ENCODE data around the gene HOXB4. TPM values are rescaled to one million over a fixed set of nuclear protein-coding genes. Genes with fewer than 3 reads are reported as not detected.

HOXB4 gene
- total RNA-seq, 1 experiment from 2014 or later = 11.3 TPM

DNA sequence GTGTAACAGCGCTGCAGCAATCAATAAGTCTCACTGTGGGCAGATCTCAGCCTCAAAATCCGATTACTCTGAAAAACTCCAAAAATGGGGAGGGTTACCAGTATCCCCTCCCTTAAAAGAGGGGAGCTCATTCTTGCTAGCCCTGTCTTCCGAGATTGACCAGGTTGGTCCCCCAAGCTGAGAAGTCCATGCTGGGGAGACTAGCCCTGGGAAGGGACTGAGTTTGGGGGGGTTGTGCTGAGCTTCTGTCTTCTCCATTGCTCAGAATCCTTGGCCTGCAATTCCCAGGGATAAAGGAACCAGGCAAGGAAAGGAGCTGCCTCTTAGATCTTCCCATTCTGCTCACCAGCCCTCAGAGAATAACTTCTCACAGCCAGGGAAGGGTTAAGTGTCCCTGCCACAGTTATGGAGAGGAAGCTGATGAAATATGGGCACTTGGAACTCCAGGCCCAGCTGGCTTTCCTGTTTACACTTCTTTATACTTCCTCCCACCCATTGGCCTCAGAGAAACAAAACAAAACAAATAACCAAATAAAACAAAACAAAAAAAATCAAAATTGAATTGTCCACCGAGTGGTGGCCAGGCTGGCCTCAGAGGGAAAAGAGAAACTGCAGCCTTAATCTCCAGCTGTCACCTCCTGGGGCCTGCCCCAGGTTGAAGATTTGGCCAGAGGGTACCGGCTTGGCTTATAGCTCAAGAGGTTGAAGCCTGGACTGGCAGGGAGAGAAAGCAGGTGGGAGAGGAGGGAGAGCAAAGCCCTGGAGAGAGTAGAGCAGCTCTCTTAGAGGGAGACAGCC is 9.3 kb upstream of the HOXB4 start (continued):
- TF ChIP-seq, protein P1, sequence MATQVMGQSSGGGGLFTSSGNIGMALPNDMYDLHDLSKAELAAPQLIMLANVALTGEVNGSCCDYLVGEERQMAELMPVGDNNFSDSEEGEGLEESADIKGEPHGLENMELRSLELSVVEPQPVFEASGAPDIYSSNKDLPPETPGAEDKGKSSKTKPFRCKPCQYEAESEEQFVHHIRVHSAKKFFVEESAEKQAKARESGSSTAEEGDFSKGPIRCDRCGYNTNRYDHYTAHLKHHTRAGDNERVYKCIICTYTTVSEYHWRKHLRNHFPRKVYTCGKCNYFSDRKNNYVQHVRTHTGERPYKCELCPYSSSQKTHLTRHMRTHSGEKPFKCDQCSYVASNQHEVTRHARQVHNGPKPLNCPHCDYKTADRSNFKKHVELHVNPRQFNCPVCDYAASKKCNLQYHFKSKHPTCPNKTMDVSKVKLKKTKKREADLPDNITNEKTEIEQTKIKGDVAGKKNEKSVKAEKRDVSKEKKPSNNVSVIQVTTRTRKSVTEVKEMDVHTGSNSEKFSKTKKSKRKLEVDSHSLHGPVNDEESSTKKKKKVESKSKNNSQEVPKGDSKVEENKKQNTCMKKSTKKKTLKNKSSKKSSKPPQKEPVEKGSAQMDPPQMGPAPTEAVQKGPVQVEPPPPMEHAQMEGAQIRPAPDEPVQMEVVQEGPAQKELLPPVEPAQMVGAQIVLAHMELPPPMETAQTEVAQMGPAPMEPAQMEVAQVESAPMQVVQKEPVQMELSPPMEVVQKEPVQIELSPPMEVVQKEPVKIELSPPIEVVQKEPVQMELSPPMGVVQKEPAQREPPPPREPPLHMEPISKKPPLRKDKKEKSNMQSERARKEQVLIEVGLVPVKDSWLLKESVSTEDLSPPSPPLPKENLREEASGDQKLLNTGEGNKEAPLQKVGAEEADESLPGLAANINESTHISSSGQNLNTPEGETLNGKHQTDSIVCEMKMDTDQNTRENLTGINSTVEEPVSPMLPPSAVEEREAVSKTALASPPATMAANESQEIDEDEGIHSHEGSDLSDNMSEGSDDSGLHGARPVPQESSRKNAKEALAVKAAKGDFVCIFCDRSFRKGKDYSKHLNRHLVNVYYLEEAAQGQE (IDR thresholded peaks at IDR 0.05; ENCODE audit: low read depth) = no peak
- TF ChIP-seq, protein P2, sequence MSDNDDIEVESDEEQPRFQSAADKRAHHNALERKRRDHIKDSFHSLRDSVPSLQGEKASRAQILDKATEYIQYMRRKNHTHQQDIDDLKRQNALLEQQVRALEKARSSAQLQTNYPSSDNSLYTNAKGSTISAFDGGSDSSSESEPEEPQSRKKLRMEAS (IDR thresholded peaks at IDR 0.05) = no peak
- TF ChIP-seq RAD21 (IDR thresholded peaks at IDR 0.05; ENCODE audit: low read depth) (no peak), CEBPB (IDR thresholded peaks at IDR 0.05; ENCODE audit: low read depth) (no peak), ELF1 (IDR thresholded peaks at IDR 0.05; ENCODE audit: borderline replicate concordance, low read depth) (no peak), ZNF274 (IDR thresholded peaks at IDR 0.05; ENCODE audit: low read depth, low read length) (no peak), SP1 (IDR thresholded peaks at IDR 0.05; ENCODE audit: low read depth) (no peak), EZH2phosphoT487 (IDR thresholded peaks at IDR 0.05; ENCODE audit: borderline replicate concordance) (no peak), FOSL1 (IDR thresholded peaks at IDR 0.05; ENCODE audit: low read depth) (no peak)
